GM12873 (cell line): ENCODE results near the gene CKS2.

Source experiments
- TF ChIP-seq, protein P1 (sequence below): IDR thresholded peaks from 2 replicates; pipeline ENCODE4 v1.5.1; 2012; ENCODE audit warnings: low read depth, mild to moderate bottlenecking, moderate library complexity, low read length, control low read depth; ENCODE audit not compliant: insufficient read depth; ENCODE audit errors: missing control alignments

Gene CKS2

DNA sequence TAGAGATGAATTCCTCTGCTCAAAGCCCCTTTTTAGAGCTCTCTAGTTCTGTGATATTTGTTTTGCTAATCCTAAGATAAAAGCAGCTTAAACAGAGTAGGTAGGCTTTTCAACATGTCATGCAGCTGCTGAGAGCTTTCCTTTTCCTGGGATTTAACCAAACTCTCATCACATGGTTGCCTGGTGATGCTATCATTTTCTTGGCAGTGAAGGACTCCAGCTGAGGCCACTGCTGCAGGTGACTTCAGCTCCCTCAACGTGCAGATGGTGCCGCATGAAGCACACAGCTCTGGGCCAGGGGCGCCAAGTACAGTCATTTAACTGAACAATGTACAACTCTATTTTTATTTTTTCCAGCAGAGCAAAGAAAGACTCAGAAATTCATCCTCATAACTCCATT lies 49.5 kb downstream of the CKS2 start:
- TF ChIP-seq, protein P1, sequence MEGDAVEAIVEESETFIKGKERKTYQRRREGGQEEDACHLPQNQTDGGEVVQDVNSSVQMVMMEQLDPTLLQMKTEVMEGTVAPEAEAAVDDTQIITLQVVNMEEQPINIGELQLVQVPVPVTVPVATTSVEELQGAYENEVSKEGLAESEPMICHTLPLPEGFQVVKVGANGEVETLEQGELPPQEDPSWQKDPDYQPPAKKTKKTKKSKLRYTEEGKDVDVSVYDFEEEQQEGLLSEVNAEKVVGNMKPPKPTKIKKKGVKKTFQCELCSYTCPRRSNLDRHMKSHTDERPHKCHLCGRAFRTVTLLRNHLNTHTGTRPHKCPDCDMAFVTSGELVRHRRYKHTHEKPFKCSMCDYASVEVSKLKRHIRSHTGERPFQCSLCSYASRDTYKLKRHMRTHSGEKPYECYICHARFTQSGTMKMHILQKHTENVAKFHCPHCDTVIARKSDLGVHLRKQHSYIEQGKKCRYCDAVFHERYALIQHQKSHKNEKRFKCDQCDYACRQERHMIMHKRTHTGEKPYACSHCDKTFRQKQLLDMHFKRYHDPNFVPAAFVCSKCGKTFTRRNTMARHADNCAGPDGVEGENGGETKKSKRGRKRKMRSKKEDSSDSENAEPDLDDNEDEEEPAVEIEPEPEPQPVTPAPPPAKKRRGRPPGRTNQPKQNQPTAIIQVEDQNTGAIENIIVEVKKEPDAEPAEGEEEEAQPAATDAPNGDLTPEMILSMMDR: no peak

DNA sequence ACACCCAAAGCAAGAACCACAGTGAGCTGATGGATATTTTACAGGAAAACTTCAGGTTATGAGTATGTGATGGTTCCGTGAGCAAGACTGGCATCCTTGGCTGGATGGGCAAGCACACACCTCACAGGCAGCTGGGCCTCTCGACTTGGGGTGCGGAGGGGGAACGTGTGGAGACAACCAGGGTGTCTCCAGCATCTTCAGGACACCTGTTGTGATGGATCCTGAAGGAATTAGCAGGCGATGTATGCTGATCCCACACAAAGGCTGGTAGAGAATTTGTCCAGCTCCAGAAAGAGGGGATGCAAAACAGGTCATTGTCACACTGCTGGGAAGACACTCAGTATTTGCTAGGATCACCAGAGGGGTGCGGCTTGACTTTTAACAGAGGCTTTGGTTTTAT lies 50.0 kb downstream of the CKS2 start:
- TF ChIP-seq, protein P1: no peak

DNA sequence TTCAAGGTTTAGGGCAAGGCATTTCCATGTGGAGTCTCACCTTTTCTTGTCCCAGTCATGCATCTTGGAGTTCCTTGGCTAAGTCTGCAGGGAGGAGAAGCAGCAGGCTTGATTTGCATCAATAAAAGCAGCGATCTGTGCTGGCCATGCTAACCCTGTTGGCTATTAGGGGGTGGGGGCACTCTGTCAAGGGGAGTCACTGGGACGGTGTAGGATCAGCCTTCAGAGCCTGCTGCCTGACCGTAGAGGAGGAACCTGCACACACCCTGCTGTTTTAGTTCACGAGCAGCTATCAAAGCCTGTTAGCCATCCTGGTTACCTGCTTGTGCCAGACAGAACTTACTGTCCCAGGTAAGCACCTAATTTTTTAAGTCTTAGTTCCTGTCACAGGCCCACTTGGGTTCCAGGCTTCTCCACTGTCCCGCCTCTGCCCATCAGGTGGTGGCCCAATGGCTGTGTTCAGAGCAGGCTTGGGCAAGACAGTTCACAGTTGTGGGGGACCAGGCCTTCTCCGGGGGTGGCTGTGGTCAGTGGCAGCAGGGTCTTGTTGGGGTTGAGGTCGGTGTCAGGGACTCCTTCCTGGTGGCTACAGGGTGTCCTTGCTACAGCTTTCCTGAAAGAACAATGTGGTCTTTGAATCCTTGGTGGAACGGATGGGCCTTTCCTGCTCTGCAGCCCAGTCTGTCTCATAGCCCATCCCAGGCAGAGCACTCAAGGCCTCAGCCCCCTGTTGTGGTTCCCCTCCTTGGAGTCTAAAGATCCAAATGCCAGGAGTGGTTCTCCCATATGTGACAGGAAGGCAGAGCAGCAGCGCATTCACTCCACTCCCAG lies 51.0 kb downstream of the CKS2 start:
- TF ChIP-seq, protein P1: no peak

DNA sequence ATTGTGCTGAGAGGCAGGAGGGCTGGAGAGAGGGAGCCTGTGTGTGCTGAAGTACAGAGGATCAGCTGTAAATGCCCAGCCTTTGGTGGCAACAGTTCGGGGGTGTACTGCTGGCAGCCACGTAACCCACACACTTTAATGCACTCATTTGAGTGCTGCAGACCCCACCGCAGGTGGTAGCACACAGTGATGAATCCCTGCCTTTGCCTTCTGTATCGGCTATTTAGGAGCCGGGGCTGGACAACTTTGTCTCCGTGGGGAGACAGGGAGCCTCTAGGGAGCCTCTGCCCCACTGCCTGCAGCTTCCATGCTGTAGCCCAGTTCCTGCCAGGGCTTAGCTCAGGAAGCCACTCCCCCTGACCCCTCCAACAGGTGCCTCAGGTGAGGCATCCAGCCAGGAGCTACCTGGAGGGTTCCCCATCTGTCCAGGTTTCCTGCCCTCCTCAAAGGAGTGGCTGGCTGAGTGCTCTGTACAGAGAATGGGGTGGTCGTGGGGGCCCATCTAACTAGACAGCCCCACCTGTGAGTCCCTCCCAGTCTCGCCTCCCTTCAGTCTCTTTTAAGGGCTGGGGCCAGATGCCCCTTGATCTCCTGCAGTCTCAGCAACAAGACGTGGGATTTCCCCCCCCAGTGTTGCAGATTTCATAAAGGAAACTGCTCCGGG lies 51.8 kb downstream of the CKS2 start:
- TF ChIP-seq, protein P1: no peak

DNA sequence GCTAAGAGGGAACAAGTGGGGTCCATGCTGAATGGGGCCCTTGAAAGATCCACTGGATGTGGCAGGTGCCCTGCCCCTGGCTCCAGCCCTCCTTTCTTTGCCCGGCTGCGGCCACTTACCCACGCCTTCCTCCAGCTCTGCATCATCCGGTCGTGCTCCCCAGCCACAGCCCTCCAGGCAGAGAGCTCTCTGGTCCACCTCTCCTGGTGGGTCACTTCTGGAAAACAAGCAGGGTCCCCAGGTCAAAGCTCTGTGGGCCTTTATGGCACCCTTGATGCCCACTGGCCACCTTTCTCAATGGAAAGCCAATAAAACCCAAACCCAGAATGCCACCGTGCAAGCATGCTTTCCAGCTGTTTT lies 52.3 kb downstream of the CKS2 start:
- TF ChIP-seq, protein P1: no peak

DNA sequence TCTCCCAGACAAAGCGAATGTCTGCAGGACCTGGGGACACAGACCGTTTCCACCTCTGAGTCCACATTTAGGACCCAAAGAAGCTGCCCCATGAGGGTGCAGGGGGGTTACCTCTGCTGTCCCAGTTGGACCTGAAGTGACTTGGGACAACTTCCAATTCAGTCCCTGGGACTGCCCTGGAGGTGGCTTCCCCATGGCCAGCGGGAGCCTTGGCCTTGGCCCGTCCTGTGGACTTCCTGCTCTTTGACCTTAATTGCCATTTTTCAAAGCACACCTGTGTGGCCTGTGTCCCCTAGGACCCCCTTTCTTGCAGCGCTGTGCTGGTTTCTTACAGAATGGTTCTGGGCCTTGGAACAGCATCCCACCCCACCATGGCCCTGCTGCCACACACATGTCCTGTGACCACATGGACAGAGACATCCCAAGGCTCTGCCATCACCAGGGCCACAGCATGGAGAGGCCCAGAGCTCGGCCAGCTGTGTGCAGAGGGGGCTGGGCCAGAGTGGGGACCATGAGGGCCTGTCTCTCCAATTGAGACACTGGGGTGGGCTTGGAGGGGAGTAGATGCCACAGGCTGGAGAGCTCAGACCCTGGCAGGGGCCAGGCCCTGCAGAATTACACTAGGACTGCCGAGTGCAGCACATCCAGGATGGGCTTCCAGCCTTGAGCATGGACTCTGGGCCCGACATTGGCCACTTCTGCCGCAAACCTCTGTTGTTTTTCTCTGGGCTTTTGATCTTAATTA lies 53.1 kb downstream of the CKS2 start:
- TF ChIP-seq, protein P1: no peak

DNA sequence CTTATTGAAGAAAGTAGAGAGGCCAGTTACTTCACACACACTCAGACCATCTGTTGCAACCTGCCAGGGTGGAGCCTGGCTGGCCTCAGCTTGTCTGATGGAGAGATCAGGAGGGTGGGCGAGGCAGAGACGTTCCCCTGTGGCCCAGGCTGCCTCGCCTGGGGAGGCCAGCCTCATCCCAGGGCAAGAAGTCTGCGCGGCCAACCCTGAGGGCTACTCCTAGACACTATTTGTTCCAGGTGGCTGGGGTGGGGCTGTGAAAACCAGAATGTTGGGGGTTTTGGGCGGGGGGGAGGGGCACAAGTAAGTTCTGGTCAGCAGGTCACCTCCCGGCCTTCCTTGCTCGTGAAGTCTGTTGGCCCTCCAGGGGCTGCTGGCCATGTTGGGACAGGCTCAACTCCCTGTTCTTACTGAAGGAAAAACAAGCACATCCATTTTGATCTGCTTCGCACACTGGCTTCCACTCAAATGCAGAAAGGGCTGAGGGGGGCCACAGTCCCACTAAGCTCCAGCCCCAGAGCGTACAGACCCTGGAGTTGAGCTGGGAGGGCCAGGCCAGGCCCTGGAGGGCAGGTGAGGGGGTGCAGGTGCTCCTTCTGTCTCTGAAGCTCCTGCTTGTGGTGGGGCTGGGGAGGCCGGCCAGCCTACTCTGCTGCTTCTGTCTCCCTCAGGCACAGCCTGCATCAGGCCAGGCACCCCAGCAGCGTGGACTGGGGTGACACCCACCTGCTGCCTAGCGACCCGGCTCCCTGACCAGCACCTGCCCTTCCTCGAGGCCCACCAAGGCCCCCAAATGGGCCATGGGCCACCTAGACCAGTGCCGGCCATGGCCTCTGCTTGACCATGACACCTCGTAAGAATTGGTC lies 53.9 kb downstream of the CKS2 start:
- TF ChIP-seq, protein P1: no peak
